Neural cell (in vitro differentiated cells): ENCODE data around the gene SUFU. TPM values are rescaled to one million over a fixed set of nuclear protein-coding genes. Genes with fewer than 3 reads are reported as not detected.
"Not testable (repeated sequence)": the region's sequence is repeated elsewhere in the genome, so short reads cannot be mapped to it uniquely, and the experiment has no call there.

ENCODE experiments used
- H2AFZ ChIP-seq: fragments of 200-600, 300-800 bp; sonication (generic), shearing (Covaris generic); 2 replicates; pipeline ENCODE4 v1.6.0; 2014; ENCODE audit warnings: low read depth, mild to moderate bottlenecking, antibody characterized with exemption, low read length, moderate library complexity
- H3F3A ChIP-seq: fragments of 200-600 bp; shearing (Covaris generic); 2 replicates; pipeline ENCODE4 v1.6.1; 2016; ENCODE audit warnings: mild to moderate bottlenecking, moderate library complexity, mixed read lengths, antibody characterized with exemption, low read length; ENCODE audit not compliant: insufficient read depth, poor library complexity, severe bottlenecking
- H3K27ac ChIP-seq: fragments of 200-600, 300-800 bp; sonication (generic), shearing (Covaris generic); 2 replicates; pipeline ENCODE4 v1.5.1; 2014; ENCODE audit warnings: mild to moderate bottlenecking, low read length, moderate library complexity
- H3K27me3 ChIP-seq: fragments of 300-800, 200-600 bp; sonication (generic), shearing (Covaris generic); 2 replicates; pipeline ENCODE4 v1.6.0; 2014; ENCODE audit warnings: mild to moderate bottlenecking, low read depth, low read length, moderate library complexity; ENCODE audit not compliant: insufficient read depth
- H3K36me3 ChIP-seq: fragments of 300-800, 200-600 bp; sonication (generic), shearing (Covaris generic); 2 replicates; pipeline ENCODE4 v1.5.1; 2014; ENCODE audit warnings: mild to moderate bottlenecking, antibody characterized with exemption, low read length, moderate library complexity; ENCODE audit not compliant: insufficient read depth
- H3K4me2 ChIP-seq: fragments of 300-800, 200-600 bp; sonication (generic), shearing (Covaris generic); 2 replicates; pipeline ENCODE4 v1.6.0; 2014; ENCODE audit warnings: mild to moderate bottlenecking, low read length
- H3K4me3 ChIP-seq: fragments of 300-800, 200-600 bp; sonication (generic), shearing (Covaris generic); 2 replicates; pipeline ENCODE4 v1.5.1; 2014; ENCODE audit warnings: mild to moderate bottlenecking, low read length, moderate library complexity
- H3K79me2 ChIP-seq: fragments of 200-600 bp; shearing (Covaris generic); replicated peaks from 2 replicates; pipeline ENCODE4 v1.6.0; 2014; ENCODE audit warnings: mild to moderate bottlenecking, low read length, moderate library complexity; ENCODE audit not compliant: insufficient read depth
- H3K9ac ChIP-seq: fragments of 300-800, 200-600 bp; sonication (generic), shearing (Covaris generic); 2 replicates; pipeline ENCODE4 v1.6.1; 2016; ENCODE audit warnings: mild to moderate bottlenecking, low read length, mixed read lengths
- H3K9me2 ChIP-seq: fragments of 200-600 bp; shearing (Covaris generic); 2 replicates; pipeline ENCODE4 v1.6.1; 2016; ENCODE audit warnings: mild to moderate bottlenecking, low read length, mixed read lengths; ENCODE audit not compliant: insufficient read depth
- H3K9me3 ChIP-seq: fragments of 200-600, 300-800 bp; sonication (generic), shearing (Covaris generic); 2 replicates; pipeline ENCODE4 v1.6.1; 2016; ENCODE audit warnings: mild to moderate bottlenecking, mixed run types, low read length, moderate library complexity, mixed read lengths
- H4K20me1 ChIP-seq: fragments of 200-600 bp; shearing (Covaris generic); 2 replicates; pipeline ENCODE4 v1.6.1; 2016; ENCODE audit warnings: mild to moderate bottlenecking, mixed run types; ENCODE audit not compliant: insufficient read depth
- MXI1 ChIP-seq: fragments of 450-650 bp; conservative IDR thresholded peaks from 2 replicates; pipeline ENCODE4 v1.6.1; 2014; ENCODE audit warnings: antibody characterized with exemption, mild to moderate bottlenecking; ENCODE audit not compliant: poor library complexity, severe bottlenecking
- POLR2AphosphoS5 ChIP-seq: IDR thresholded peaks from 2 replicates; pipeline ENCODE4 v1.6.1; 2012
- RAD21 ChIP-seq: fragments of 450-650 bp; conservative IDR thresholded peaks from 2 replicates; pipeline ENCODE4 v1.6.1; 2014; ENCODE audit warnings: antibody characterized with exemption, mild to moderate bottlenecking, moderate library complexity
- SMC3 ChIP-seq: fragments of 450-650 bp; conservative IDR thresholded peaks from 2 replicates; pipeline ENCODE4 v1.6.1; 2014; ENCODE audit warnings: antibody characterized with exemption, mild to moderate bottlenecking, moderate library complexity; ENCODE audit not compliant: poor library complexity
- TAF1 ChIP-seq: IDR thresholded peaks from 2 replicates; pipeline ENCODE4 v1.6.1; 2012; ENCODE audit warnings: low read depth
- polyA plus RNA-seq: library from polyadenylated mRNA; depleted of rRNA; stranded (reverse); fragments of >200 nt; gene quantifications from 2 replicates; pipeline ENCODE4 v1.2.3, GENCODE V29; 2014
- TF ChIP-seq, protein P1 (sequence below): IDR thresholded peaks from 2 replicates; pipeline ENCODE4 v1.6.1; 2012; ENCODE audit warnings: borderline replicate concordance
- TF ChIP-seq, protein P2 (sequence below): fragments of 450-650 bp; IDR thresholded peaks from 2 replicates; pipeline ENCODE4 v1.5.1; 2014; ENCODE audit warnings: antibody characterized with exemption, mild to moderate bottlenecking, moderate library complexity; ENCODE audit not compliant: poor library complexity, severe bottlenecking

The SUFU gene
- polyA plus RNA-seq, 1 donor from 2014 or later, result 4.8 TPM

GRCh38 chr10:102499356-102499755 is 4.4 kb upstream of the SUFU start:
- no peaks in the 10 kb centered on the region for H3K9me2 ChIP-seq
- peaks cover 5% of the 10 kb centered on the region for H3F3A ChIP-seq
- H3K36me3 ChIP-seq, result no peaks in the 10 kb centered on the region
- no peak overlapping the region for H3K4me2 ChIP-seq
- peak overlapping the region; percentile 13 for H3K4me3 ChIP-seq
- no peak for TF ChIP-seq RAD21
- no peak for TF ChIP-seq TAF1
- no peak for TF ChIP-seq SMC3
- no peak for TF ChIP-seq MXI1
- TF ChIP-seq, protein P1, sequence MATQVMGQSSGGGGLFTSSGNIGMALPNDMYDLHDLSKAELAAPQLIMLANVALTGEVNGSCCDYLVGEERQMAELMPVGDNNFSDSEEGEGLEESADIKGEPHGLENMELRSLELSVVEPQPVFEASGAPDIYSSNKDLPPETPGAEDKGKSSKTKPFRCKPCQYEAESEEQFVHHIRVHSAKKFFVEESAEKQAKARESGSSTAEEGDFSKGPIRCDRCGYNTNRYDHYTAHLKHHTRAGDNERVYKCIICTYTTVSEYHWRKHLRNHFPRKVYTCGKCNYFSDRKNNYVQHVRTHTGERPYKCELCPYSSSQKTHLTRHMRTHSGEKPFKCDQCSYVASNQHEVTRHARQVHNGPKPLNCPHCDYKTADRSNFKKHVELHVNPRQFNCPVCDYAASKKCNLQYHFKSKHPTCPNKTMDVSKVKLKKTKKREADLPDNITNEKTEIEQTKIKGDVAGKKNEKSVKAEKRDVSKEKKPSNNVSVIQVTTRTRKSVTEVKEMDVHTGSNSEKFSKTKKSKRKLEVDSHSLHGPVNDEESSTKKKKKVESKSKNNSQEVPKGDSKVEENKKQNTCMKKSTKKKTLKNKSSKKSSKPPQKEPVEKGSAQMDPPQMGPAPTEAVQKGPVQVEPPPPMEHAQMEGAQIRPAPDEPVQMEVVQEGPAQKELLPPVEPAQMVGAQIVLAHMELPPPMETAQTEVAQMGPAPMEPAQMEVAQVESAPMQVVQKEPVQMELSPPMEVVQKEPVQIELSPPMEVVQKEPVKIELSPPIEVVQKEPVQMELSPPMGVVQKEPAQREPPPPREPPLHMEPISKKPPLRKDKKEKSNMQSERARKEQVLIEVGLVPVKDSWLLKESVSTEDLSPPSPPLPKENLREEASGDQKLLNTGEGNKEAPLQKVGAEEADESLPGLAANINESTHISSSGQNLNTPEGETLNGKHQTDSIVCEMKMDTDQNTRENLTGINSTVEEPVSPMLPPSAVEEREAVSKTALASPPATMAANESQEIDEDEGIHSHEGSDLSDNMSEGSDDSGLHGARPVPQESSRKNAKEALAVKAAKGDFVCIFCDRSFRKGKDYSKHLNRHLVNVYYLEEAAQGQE, result no peak
- TF ChIP-seq, protein P2, sequence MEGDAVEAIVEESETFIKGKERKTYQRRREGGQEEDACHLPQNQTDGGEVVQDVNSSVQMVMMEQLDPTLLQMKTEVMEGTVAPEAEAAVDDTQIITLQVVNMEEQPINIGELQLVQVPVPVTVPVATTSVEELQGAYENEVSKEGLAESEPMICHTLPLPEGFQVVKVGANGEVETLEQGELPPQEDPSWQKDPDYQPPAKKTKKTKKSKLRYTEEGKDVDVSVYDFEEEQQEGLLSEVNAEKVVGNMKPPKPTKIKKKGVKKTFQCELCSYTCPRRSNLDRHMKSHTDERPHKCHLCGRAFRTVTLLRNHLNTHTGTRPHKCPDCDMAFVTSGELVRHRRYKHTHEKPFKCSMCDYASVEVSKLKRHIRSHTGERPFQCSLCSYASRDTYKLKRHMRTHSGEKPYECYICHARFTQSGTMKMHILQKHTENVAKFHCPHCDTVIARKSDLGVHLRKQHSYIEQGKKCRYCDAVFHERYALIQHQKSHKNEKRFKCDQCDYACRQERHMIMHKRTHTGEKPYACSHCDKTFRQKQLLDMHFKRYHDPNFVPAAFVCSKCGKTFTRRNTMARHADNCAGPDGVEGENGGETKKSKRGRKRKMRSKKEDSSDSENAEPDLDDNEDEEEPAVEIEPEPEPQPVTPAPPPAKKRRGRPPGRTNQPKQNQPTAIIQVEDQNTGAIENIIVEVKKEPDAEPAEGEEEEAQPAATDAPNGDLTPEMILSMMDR, result no peak
- H4K20me1 ChIP-seq, result peaks cover 41% of the 10 kb centered on the region
- H3K27ac ChIP-seq, result no peak overlapping the region
- H3K27me3 ChIP-seq, result no peaks in the 10 kb centered on the region
- H2AFZ ChIP-seq, result no peak overlapping the region
- H3K9ac ChIP-seq, result no peak overlapping the region
- H3K79me2 ChIP-seq, result peaks cover 70% of the 10 kb centered on the region
- H3K9me3 ChIP-seq, result no peaks in the 10 kb centered on the region

DNA sequence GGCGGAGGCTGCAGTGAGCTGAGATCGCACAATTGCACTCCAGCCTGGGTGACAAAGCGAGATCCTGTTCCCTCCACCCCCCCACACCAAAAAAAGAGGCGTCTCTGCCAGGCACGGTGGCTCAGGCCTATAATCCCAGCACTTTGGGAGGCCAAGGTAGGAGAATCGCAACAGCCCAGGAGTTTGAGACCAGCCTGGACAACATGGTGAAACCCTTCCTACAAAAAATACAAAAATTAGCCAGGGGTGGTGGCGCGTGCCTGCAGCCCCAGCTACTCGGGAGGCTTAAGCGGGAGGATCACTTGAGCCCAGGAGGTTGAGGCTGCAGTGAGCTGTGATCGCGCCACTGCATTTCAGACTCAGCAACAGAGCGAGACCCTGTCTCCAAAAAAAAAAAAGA is 3.1 kb upstream of the SUFU start:
- not testable (repeated sequence) for H3F3A ChIP-seq, H3K27me3 ChIP-seq, H3K27ac ChIP-seq, H3K36me3 ChIP-seq, H2AFZ ChIP-seq, H3K9me2 ChIP-seq, H3K9me3 ChIP-seq
- peaks cover 36% of the 10 kb centered on the region for H4K20me1 ChIP-seq
- H3K9ac ChIP-seq, result peak overlapping the region; percentile 97
- peak overlapping the region; percentile 79 for H3K4me3 ChIP-seq
- H3K4me2 ChIP-seq, result peak overlapping the region; percentile 72
- H3K79me2 ChIP-seq, result peaks cover 74% of the 10 kb centered on the region

DNA sequence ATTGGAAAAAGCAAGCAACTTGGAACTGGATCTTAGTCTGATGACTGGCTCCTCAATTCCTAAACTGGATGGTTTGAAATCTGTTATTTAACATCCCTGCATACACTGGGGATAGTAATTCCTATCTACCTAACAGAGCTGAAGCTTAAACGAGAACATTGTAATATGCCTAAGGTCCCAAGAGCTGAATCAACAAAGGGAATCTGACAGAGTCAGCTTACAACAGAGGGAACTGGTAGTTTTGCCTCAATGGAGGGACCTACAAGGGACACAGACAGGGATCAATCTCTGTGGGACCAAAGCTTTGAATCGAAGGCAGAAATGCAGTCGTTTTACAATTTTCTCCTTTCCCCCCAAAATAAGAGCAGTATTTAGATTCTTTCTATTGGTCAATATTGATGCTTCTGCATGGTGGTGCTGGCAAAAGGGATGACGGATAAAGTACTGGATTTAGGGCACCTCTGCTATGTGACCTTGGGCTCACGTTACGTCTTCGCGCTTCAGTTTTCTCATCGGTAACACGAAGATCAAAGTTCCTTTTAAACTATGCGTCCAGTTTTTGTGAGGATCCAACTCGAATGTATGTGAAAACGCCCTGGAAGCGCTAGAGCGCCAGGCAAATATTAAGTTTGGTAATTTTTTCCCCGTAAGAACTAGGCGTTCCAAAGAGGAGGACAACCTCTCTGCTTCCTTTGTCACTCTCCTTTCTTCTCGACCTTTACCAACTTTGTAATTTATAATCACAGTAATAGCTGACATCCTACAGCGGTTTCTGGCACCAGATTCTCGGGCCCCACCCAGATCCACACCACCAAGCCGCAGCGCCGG is 2.4 kb upstream of the SUFU start:
- peak overlapping the region; percentile 33 for H3K27ac ChIP-seq
- H3K9me3 ChIP-seq, result no peaks in the 10 kb centered on the region
- H3K4me2 ChIP-seq, result peak overlapping the region; percentile 72
- H3F3A ChIP-seq, result peaks cover 5% of the 10 kb centered on the region
- peaks cover 74% of the 10 kb centered on the region for H3K79me2 ChIP-seq
- TF ChIP-seq, protein P1, result no peak
- no peak for TF ChIP-seq POLR2AphosphoS5
- TF ChIP-seq SMC3, result no peak
- TF ChIP-seq RAD21, result no peak
- no peaks in the 10 kb centered on the region for H3K27me3 ChIP-seq
- H3K4me3 ChIP-seq, result peak overlapping the region; percentile 79
- H3K9ac ChIP-seq, result peak overlapping the region; percentile 97
- H3K9me2 ChIP-seq, result no peaks in the 10 kb centered on the region
- H2AFZ ChIP-seq, result no peak overlapping the region
- no peaks in the 10 kb centered on the region for H3K36me3 ChIP-seq
- peaks cover 32% of the 10 kb centered on the region for H4K20me1 ChIP-seq
